Spleen (tissue), 7 donors: ENCODE results near the gene ANP32A.

Experiments used
- POLR2A ChIP-seq, 3 donors: fragments of 450-650 bp; IDR thresholded peaks; one replicate each; pipeline ENCODE4 v1.5.1; 2017; ENCODE audit warnings: antibody characterized with exemption in 3 of 3, mild to moderate bottlenecking in 1 of 3
- POLR2AphosphoS5 ChIP-seq, 3 donors: sonication (generic); formaldehyde crosslinking; IDR thresholded peaks; one replicate each; pipeline ENCODE4 v1.5.1; 2017; ENCODE audit warnings: antibody characterized with exemption in 3 of 3
- TF ChIP-seq, protein P1 (sequence below), 11 experiments: fragments of 200-600 bp in 7 of 11; fragments of 450-650 bp in 4 of 11; sonication (generic) in 4 of 11; IDR thresholded peaks in 8 of 11; conservative IDR thresholded peaks in 3 of 11; 1 replicate in 7 of 11; 2 replicates in 4 of 11; pipeline versions ENCODE4 v1.4.0 to v1.8.0; 2016 to 2021; ENCODE audit warnings: antibody characterized with exemption in 11 of 11, inconsistent platforms in 4 of 11, mild to moderate bottlenecking in 1 of 11
- donor health status: DM: no; HTN: no; CAD: no; lungs with moderate emphysema.
- donor health status: DM: no; HTN: no; CAD: no.
- donor health status: DM: no; HTN: no; CAD: no.

DNA sequence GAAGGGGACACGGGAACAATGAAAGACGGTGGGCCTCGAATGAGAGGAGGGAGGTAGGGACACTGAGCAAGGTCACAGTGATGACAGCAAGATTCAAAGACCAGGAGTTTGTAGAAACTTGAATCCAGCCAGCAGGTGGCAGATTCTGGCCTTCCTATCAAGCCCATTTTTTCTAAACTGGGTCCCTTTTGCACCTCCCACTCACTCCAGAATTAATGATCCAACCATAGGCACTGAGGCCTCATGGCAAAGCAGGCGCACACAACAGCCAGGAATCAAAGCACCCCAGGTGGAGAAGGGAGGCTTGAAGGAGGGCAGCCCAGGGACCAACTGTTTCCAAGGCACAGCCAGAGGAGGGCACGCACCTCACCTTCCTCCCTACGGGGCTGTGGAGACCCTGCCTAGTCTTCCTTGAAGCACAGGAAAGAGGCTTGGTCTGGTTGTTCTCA, 90.2 kb downstream of the ANP32A start:
- TF ChIP-seq POLR2A (IDR thresholded peaks at IDR 0.05), result no peak
- TF ChIP-seq, protein P1, sequence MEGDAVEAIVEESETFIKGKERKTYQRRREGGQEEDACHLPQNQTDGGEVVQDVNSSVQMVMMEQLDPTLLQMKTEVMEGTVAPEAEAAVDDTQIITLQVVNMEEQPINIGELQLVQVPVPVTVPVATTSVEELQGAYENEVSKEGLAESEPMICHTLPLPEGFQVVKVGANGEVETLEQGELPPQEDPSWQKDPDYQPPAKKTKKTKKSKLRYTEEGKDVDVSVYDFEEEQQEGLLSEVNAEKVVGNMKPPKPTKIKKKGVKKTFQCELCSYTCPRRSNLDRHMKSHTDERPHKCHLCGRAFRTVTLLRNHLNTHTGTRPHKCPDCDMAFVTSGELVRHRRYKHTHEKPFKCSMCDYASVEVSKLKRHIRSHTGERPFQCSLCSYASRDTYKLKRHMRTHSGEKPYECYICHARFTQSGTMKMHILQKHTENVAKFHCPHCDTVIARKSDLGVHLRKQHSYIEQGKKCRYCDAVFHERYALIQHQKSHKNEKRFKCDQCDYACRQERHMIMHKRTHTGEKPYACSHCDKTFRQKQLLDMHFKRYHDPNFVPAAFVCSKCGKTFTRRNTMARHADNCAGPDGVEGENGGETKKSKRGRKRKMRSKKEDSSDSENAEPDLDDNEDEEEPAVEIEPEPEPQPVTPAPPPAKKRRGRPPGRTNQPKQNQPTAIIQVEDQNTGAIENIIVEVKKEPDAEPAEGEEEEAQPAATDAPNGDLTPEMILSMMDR (IDR thresholded peaks at IDR 0.05 in 8 of 11, conservative IDR thresholded peaks at IDR 0.05 in 3 of 11), result peak; percentile 11 to 69 (median 45)
- no peak for TF ChIP-seq POLR2AphosphoS5 (IDR thresholded peaks at IDR 0.05)
